Suprapubic skin (tissue), 3 donors: ENCODE results near the gene MAPKAPK3.

Experiments used
- CTCF ChIP-seq, 2 donors: fragments of 200-600 bp in 1 of 2; fragments of 450-650 bp in 1 of 2; sonication (generic) in 1 of 2; IDR thresholded peaks; one replicate each; pipeline ENCODE4 v1.5.1; 2016 to 2019; ENCODE audit warnings: antibody characterized with exemption in 2 of 2, mild to moderate bottlenecking in 1 of 2, moderate library complexity in 1 of 2
- EP300 ChIP-seq: sonication (generic); formaldehyde crosslinking; IDR thresholded peaks from one replicate; pipeline ENCODE4 v1.6.1; 2017; ENCODE audit warnings: antibody characterized with exemption
- POLR2A ChIP-seq, 2 donors: fragments of 450-650 bp; IDR thresholded peaks; one replicate each; pipeline ENCODE4 v1.6.1; 2017; ENCODE audit warnings: antibody characterized with exemption in 2 of 2, mild to moderate bottlenecking in 2 of 2, moderate library complexity in 2 of 2

GRCh38 chr3:50657407-50657806 lies 40.5 kb downstream of the MAPKAPK3 start:
- TF ChIP-seq POLR2A (IDR thresholded peaks at IDR 0.05) (no peak), CTCF (IDR thresholded peaks at IDR 0.05) (no peak), EP300 (no peak)
